Non-pigmented ciliary epithelial cell (primary cell): ENCODE data around the gene KIFC1.
A peak's percentile ranks its signal among the peaks of the same experiment; 100 is the strongest.

Source experiments
- DNase-seq: peaks from one replicate; pipeline ENCODE4 v3.0.0-alpha.2; 2010; ENCODE audit warnings: low read depth

The KIFC1 gene

GRCh38 chr6:33441457-33441856, 49.8 kb downstream of the KIFC1 start:
- no peak for DNase-seq

- no peak for DNase-seq
Observed at GRCh38 chr6:33442283-33442682, 50.7 kb downstream of the KIFC1 start.

GRCh38 chr6:33443025-33443424, 51.4 kb downstream of the KIFC1 start:
- DNase-seq = no peak

GRCh38 chr6:33443619-33444504, 52.2 kb downstream of the KIFC1 start:
- DNase-seq = no peak

- no peak for DNase-seq
Observed at GRCh38 chr6:33445119-33445603, 53.5 kb downstream of the KIFC1 start.

- DNase-seq = no peak
Observed at GRCh38 chr6:33446356-33446755, 54.7 kb downstream of the KIFC1 start.

- no peak for DNase-seq
Observed at GRCh38 chr6:33450434-33450833, 58.8 kb downstream of the KIFC1 start.

GRCh38 chr6:33451606-33452005, 60.0 kb downstream of the KIFC1 start:
- DNase-seq = no peak

GRCh38 chr6:33452496-33452895, 60.9 kb downstream of the KIFC1 start:
- no peak for DNase-seq

GRCh38 chr6:33453393-33454008, 61.9 kb downstream of the KIFC1 start:
- DNase-seq = no peak

- peak; percentile 75 for DNase-seq
Observed at GRCh38 chr6:33454009-33454946, 62.7 kb downstream of the KIFC1 start, which contains the start of gene ZBTB9. Gene ZBTB9, plus strand, starts transcription at chr6:33454576. Its CDS starts 525 bp downstream, at chr6:33455101.

- DNase-seq = no peak
Observed at GRCh38 chr6:33455051-33455450, 63.4 kb downstream of the KIFC1 start.

- DNase-seq = no peak
Observed at GRCh38 chr6:33456156-33456555, 64.5 kb downstream of the KIFC1 start.

- DNase-seq = no peak
Observed at GRCh38 chr6:33458676-33459075, 67.1 kb downstream of the KIFC1 start.

GRCh38 chr6:33459226-33459625, 67.6 kb downstream of the KIFC1 start:
- no peak for DNase-seq
